Measurements from ENCODE around the gene GPR62.

Gene GPR62

DNA sequence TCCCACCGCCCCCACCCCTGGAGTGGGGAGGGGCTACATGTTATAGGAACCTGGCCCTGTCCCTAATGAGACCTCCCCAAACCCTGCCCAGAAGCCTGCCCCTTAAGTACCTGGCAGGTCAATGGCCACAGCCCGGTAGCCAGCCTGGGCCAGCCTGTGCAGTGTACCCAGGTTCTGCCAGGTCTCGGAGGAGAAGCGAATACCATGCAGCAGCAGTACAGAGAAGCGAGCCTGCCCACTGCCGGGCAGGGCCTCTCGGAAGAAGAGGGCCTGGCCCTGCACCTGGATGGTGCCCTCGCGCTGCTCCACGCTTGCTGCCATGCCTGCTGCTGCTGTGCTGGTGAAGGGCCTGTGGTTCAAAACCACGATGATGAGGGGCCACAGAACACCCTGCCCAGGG is 16.2 kb downstream of the GPR62 start:
- DNase-seq (ENCODE audit: low read depth), result no peak
- TF ChIP-seq, protein P1, sequence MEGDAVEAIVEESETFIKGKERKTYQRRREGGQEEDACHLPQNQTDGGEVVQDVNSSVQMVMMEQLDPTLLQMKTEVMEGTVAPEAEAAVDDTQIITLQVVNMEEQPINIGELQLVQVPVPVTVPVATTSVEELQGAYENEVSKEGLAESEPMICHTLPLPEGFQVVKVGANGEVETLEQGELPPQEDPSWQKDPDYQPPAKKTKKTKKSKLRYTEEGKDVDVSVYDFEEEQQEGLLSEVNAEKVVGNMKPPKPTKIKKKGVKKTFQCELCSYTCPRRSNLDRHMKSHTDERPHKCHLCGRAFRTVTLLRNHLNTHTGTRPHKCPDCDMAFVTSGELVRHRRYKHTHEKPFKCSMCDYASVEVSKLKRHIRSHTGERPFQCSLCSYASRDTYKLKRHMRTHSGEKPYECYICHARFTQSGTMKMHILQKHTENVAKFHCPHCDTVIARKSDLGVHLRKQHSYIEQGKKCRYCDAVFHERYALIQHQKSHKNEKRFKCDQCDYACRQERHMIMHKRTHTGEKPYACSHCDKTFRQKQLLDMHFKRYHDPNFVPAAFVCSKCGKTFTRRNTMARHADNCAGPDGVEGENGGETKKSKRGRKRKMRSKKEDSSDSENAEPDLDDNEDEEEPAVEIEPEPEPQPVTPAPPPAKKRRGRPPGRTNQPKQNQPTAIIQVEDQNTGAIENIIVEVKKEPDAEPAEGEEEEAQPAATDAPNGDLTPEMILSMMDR (IDR thresholded peaks at IDR 0.05; ENCODE audit: low read depth, low read length), result no peak
- TF ChIP-seq MAX (IDR thresholded peaks at IDR 0.05; ENCODE audit: low read depth, low read length), result no peak
- TF ChIP-seq MYC (IDR thresholded peaks at IDR 0.05; ENCODE audit: low read depth, low read length), result no peak
- no peak overlapping the region for H3K4me3 ChIP-seq (ENCODE audit: low read depth, low read length)

DNA sequence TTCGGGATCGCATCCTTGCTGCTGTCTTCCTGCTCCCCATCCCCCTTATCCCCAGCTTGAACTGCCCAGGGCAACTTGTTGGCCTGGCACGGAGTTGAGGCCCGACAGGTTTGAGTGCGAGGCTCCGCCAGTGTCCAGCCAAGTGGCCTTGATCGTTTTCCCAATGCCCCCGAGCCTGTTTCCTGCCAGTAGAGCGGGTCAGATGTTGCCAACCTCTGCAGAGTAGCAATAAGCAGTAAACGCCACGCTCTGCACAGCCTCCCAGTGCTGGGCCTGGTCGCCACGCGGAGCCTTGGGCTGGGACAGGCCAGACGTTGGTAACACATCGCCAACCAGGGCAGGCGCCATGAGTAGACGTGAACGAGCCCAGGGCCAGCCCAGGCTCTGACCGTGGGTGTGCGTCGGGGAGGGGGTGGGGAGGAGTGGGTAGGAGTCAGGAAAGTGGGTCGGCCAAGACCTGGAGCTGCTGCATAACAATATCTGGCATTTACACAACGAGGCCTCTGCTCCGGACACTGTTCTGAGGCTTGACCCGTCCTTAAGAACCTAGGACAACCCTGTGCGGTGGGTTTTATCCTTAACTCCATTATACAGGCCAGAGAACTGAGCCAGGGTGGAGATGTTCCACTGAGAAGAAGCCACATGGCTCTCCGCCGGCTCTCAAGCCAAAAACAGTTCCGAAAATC is 19.2 kb downstream of the GPR62 start:
- no peak for TF ChIP-seq MYC (IDR thresholded peaks at IDR 0.05; ENCODE audit: low read depth, low read length)
- no peak for TF ChIP-seq POLR2A (IDR thresholded peaks at IDR 0.05; ENCODE audit: extremely low read depth, insufficient read length)
- no peak for TF ChIP-seq MAX (IDR thresholded peaks at IDR 0.05; ENCODE audit: low read depth, low read length)
- TF ChIP-seq, protein P1 (IDR thresholded peaks at IDR 0.05; ENCODE audit: low read depth, low read length), result no peak
- peak overlapping the region; percentile 84 for H3K4me3 ChIP-seq (ENCODE audit: low read depth, low read length)
- no peak for DNase-seq (ENCODE audit: low read depth)

GRCh38 chr3:51974963-51975851 is 20.0 kb downstream of the GPR62 start, which contains the start of gene ABHD14A:
Gene ABHD14A (plus strand): TSS chr3:51975064. CDS start chr3:51975136, 72 bp downstream.
- peak; percentile 78 for DNase-seq (ENCODE audit: low read depth)
- peak within 1 kb of the TSS; percentile 84 for H3K4me3 ChIP-seq (ENCODE audit: low read depth, low read length)
- TF ChIP-seq, protein P1 (IDR thresholded peaks at IDR 0.05; ENCODE audit: low read depth, low read length), result no peak
- TF ChIP-seq MAX (IDR thresholded peaks at IDR 0.05; ENCODE audit: low read depth, low read length) (no peak), MYC (IDR thresholded peaks at IDR 0.05; ENCODE audit: low read depth, low read length) (peak; percentile 21), POLR2A (IDR thresholded peaks at IDR 0.05; ENCODE audit: extremely low read depth, insufficient read length) (peak; percentile 74)

GRCh38 chr3:51975852-51976549 is 20.8 kb downstream of the GPR62 start:
- TF ChIP-seq MAX (IDR thresholded peaks at IDR 0.05; ENCODE audit: low read depth, low read length), result no peak
- TF ChIP-seq, protein P1 (IDR thresholded peaks at IDR 0.05; ENCODE audit: low read depth, low read length), result peak; percentile 14
- H3K4me3 ChIP-seq (ENCODE audit: low read depth, low read length), result peak overlapping the region; percentile 84
- DNase-seq (ENCODE audit: low read depth), result peak; percentile 50

- H3K4me3 ChIP-seq (ENCODE audit: low read depth, low read length), result no peak overlapping the region
- TF ChIP-seq MAX (IDR thresholded peaks at IDR 0.05; ENCODE audit: low read depth, low read length) (no peak), POLR2A (IDR thresholded peaks at IDR 0.05; ENCODE audit: extremely low read depth, insufficient read length) (no peak), MYC (IDR thresholded peaks at IDR 0.05; ENCODE audit: low read depth, low read length) (no peak)
- TF ChIP-seq, protein P1 (IDR thresholded peaks at IDR 0.05; ENCODE audit: low read depth, low read length), result no peak
- no peak for DNase-seq (ENCODE audit: low read depth)
Observed at GRCh38 chr3:51977446-51978142, 22.4 kb downstream of the GPR62 start.
